M059J (cell line): ENCODE measurements around the gene SLC22A16. TPM values are rescaled to one million over a fixed set of nuclear protein-coding genes. Genes with fewer than 3 reads are reported as not detected.

Source experiments
- DNase-seq: peaks from one replicate; pipeline ENCODE4 v3.0.0-alpha.2; 2012; ENCODE audit warnings: low read depth
- total RNA-seq: library from RNA; depleted of rRNA; stranded (reverse); fragments of >200 nt; shearing (Covaris generic); gene quantifications from 2 replicates; pipeline ENCODE4 v1.2.3, GENCODE V29; 2014; rRNA removed

Gene SLC22A16
- total RNA-seq, 1 experiment from 2014 or later, result 0.42 TPM

GRCh38 chr6:110404607-110405006, 71.8 kb downstream of the SLC22A16 start:
- no peak for DNase-seq

GRCh38 chr6:110401585-110402176, 74.7 kb downstream of the SLC22A16 start:
- DNase-seq, result no peak

- DNase-seq, result no peak
These were observed 76.2 kb downstream of the SLC22A16 start for GRCh38 chr6:110400208-110400607.

- no peak for DNase-seq
These were observed 77.0 kb downstream of the SLC22A16 start for GRCh38 chr6:110399219-110400071.

GRCh38 chr6:110398778-110399177, 77.6 kb downstream of the SLC22A16 start:
- DNase-seq, result peak; percentile 43

- DNase-seq, result no peak
These were observed 81.2 kb downstream of the SLC22A16 start for GRCh38 chr6:110395221-110395620.

GRCh38 chr6:110394409-110394808, 82.0 kb downstream of the SLC22A16 start:
- no peak for DNase-seq

GRCh38 chr6:110392727-110393126, 83.7 kb downstream of the SLC22A16 start:
- no peak for DNase-seq

GRCh38 chr6:110390404-110390803, 86.0 kb downstream of the SLC22A16 start:
- peak; percentile 36 for DNase-seq

GRCh38 chr6:110389689-110390382, 86.6 kb downstream of the SLC22A16 start:
- DNase-seq, result no peak

GRCh38 chr6:110387986-110388385, 88.4 kb downstream of the SLC22A16 start:
- DNase-seq, result no peak

GRCh38 chr6:110385458-110385863, 91.0 kb downstream of the SLC22A16 start:
- no peak for DNase-seq

- DNase-seq, result no peak
These were observed 97.9 kb downstream of the SLC22A16 start for GRCh38 chr6:110378552-110378951.

Other genes with a start within 250 kb of the SLC22A16 start
- not detected in 2 replicates for gene METTL24, start 118.3 kb downstream of the SLC22A16 start, total RNA-seq
- gene DDO, start 61.0 kb downstream of the SLC22A16 start, total RNA-seq, result 16.5 and 24.7 TPM in 2 replicates